ENCODE data around the gene VDAC1.
"Not testable (repeated sequence)": the region's sequence is repeated elsewhere in the genome, so short reads cannot be mapped to it uniquely, and the experiment has no call there.

- not testable (repeated sequence) for TF ChIP-seq CTCF (IDR thresholded peaks at IDR 0.05; ENCODE audit: borderline replicate concordance, extremely low read depth, low read length, poor library complexity, severe bottlenecking); EZH2 (IDR thresholded peaks at IDR 0.05; ENCODE audit: borderline replicate concordance, low read depth, low read length, severe bottlenecking)
Measured at GRCh38 chr5:133956196-133956595, 48.6 kb downstream of the VDAC1 start.
